Measurements from ENCODE around the gene SERTAD4.
A peak's percentile ranks its signal among the peaks of the same experiment; 100 is the strongest.

SERTAD4 gene

DNA sequence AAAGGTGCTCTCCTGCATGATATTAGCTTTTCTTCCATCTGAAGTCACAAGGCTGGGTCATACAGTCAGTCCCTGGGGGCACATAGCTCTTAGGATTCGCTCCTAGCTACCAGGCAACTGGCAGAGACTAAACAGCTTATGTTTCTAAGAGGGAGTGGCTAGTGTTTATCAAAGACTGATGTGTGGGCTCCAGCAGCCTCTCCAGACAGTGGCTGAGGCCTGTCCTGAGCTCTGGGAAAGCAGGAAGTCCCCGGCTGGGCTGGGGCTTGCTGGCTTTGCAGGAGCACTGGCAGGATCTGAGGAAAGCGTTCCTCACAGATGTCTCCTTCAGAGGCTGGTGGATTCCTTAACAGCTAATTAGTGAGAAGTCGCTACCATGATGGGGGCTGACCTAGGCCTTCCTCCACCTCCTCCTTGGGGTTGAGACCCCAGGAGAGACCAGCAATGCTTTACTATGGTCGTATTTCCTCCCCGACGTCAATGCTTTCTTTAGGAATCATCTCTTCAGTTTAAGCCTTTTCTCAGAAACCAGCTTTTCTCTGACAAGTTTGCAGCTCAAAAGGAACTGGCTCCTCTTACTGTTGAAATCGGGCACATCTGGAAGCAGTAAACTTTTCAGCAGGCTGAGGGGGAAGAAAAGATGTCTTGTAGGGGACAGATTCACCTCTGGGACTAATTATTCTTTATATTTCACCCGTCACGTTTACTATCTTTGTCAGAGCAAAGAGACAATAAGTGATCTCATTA lies 62.6 kb downstream of the SERTAD4 start:
- Histone ChIP-seq H3K27me3 (ENCODE audit: insufficient read depth, insufficient read length) (peaks cover 20% of the 10 kb centered on the region), H3K4me3 (ENCODE audit: insufficient read length, low read depth) (no peak overlapping the region), H3K9ac (ENCODE audit: insufficient read length, low read depth) (no peak overlapping the region), H3K9me3 (ENCODE audit: insufficient read depth, low read length) (peaks cover 5% of the 10 kb centered on the region; the same call in 1 of the 2 replicates), H3K4me1 (ENCODE audit: insufficient read depth, insufficient read length) (peaks cover 14% of the 10 kb centered on the region), H3K36me3 (ENCODE audit: insufficient read depth, insufficient read length, low read length) (no peaks in the 10 kb centered on the region)
- no peak for TF ChIP-seq ZNF274 (IDR thresholded peaks at IDR 0.05; ENCODE audit: low read depth, low read length)
- peak; percentile 79 for DNase-seq (ENCODE audit: low read depth, low spot score)
